ENCODE measurements around the gene SVEP1. TPM values are rescaled to one million over a fixed set of nuclear protein-coding genes. Genes with fewer than 3 reads are reported as not detected.
A peak's percentile ranks its signal among the peaks of the same experiment; 100 is the strongest.

SVEP1 gene
- polyA plus RNA-seq, 1 of the 3 experiments (the other 2 are of a cell fraction), result 0.10 TPM

DNA sequence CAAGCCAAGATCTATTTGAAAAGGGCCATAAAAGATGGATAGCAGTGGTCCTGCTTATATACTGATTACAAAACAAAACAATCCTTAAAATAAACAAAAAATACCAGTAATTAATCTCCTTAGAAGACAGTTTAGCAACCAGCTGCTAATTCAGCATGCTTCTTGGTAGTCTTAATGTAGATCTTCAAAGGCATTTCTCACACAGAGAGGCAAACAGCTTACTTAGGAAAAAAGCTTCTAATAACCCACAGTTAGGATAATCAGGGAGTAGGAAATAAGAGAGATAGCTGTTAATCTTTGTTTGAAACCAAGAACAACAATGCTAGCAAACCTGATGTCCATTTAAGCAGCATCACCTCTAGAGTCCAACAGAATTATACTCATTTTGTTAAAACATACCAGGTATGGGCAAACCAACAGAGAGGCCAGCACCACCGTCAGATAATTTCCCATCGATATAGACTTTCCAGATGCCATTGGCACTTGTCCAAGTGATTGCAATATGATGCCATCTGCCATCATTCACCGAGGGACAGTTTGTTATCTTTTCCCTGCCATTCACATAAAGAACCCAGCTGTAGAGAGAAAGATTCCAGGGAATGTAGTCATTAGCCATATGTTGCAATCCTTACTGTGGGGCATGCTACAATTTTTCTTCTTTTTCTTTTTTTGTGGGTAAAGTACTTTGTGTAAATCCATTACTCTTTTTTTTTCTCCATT lies 136.2 kb downstream of the SVEP1 start:
- no peak overlapping the region for H3K4me2 ChIP-seq
- WGBS (ENCODE audit: low lambda C conversion rate), result 0% methylated on average over 3 of the region's 3 CpGs
- no peaks in the 10 kb centered on the region for H3K9me3 ChIP-seq
- no peak overlapping the region for H2AFZ ChIP-seq (ENCODE audit: low read depth)
- no peaks in the 10 kb centered on the region for H3K79me2 ChIP-seq (ENCODE audit: insufficient read depth)
- H3K4me3 ChIP-seq (ENCODE audit: low read depth in 2 of 2, low read length in 1 of 2), result no peak overlapping the region
- no peak overlapping the region for H3K27ac ChIP-seq (ENCODE audit: low read depth in 2 of 2, low read length in 1 of 2)
- no peak overlapping the region for H3K9ac ChIP-seq
- peak; percentile 67 for DNase-seq
- H3K4me1 ChIP-seq (ENCODE audit: control insufficient read depth in 1 of 2, insufficient read depth in 2 of 2, low read depth in 1 of 2, low read length in 1 of 2), result no peaks in the 10 kb centered on the region; a peak in 1 of 4 replicates
- H3K27me3 ChIP-seq (ENCODE audit: insufficient read depth), result no peaks in the 10 kb centered on the region
- H3K36me3 ChIP-seq (replicated peaks in 1 of 2; ENCODE audit: control insufficient read depth in 1 of 2, insufficient read depth in 2 of 2, low read length in 1 of 2), result no peaks in the 10 kb centered on the region
- no peaks in the 10 kb centered on the region for H4K20me1 ChIP-seq (ENCODE audit: insufficient read depth)
- no peaks in the 10 kb centered on the region for H3F3A ChIP-seq (replicated peaks; ENCODE audit: insufficient read depth)
- POLR2A ChIA-PET, result no interaction called here
- H3K9me2 ChIP-seq, result no peaks in the 10 kb centered on the region
- CTCF ChIA-PET, result interaction anchor here (0.8 to 1.8 kb wide), 3 partner anchors 16 to 186 kb away, joined by 3 to 5 read pairs (median 3); no protein-coding TSS in a partner anchor
- TF ChIP-seq JUND (IDR thresholded peaks at IDR 0.05) (no peak), TEAD4 (IDR thresholded peaks at IDR 0.05; ENCODE audit: borderline replicate concordance, insufficient read depth) (no peak; the same call in 1 of the 2 replicates), RAD21 (IDR thresholded peaks at IDR 0.05; ENCODE audit: low read length) (no peak), EP300 (IDR thresholded peaks at IDR 0.05; ENCODE audit: borderline replicate concordance in 1 of 2, low read depth in 1 of 2, low read length in 1 of 2) (peak in 1 of 2 experiments; percentile 81; a peak in 2 of 4 replicates), TAF1 (IDR thresholded peaks at IDR 0.05; ENCODE audit: borderline replicate concordance, low read depth, low read length) (no peak), TCF12 (IDR thresholded peaks at IDR 0.05) (peak; percentile 49; the same call in 1 of the 2 replicates), NRF1 (IDR thresholded peaks at IDR 0.05; ENCODE audit: low read depth, low read length) (no peak), ZBTB33 (IDR thresholded peaks at IDR 0.05; ENCODE audit: borderline replicate concordance, low read depth) (no peak), FOXJ3 (CRISPR knock-in tag; IDR thresholded peaks at IDR 0.05) (0 out of 2 replicates have a peak, but pooled peaks have one; percentile 21), EZH2phosphoT487 (IDR thresholded peaks at IDR 0.05; ENCODE audit: borderline replicate concordance, low read depth) (no peak), GATA2 (CRISPR knock-in tag; IDR thresholded peaks at IDR 0.05) (peak; percentile 96), USF2 (IDR thresholded peaks at IDR 0.05; ENCODE audit: borderline replicate concordance, low read depth, low read length) (no peak), FOXM1 (IDR thresholded peaks at IDR 0.05; ENCODE audit: low read depth) (no peak), POLR2AphosphoS5 (IDR thresholded peaks at IDR 0.05; ENCODE audit: low read depth, low read length) (no peak), CTCF (IDR thresholded peaks at IDR 0.05) (no peak), YY1 (IDR thresholded peaks at IDR 0.05; ENCODE audit: low read depth) (no peak), ELF1 (IDR thresholded peaks at IDR 0.05) (no peak), RCOR1 (IDR thresholded peaks at IDR 0.05; ENCODE audit: low read length) (peak; percentile 90), IRF3 (IDR thresholded peaks at IDR 0.05; ENCODE audit: low read depth, low read length) (no peak), RXRA (IDR thresholded peaks at IDR 0.05; ENCODE audit: borderline replicate concordance, low read depth) (no peak), SMC3 (IDR thresholded peaks at IDR 0.05; ENCODE audit: low read depth, low read length) (no peak), SIN3A (IDR thresholded peaks at IDR 0.05; ENCODE audit: borderline replicate concordance, low read depth, low read length) (no peak)
- TF ChIP-seq, protein P1, sequence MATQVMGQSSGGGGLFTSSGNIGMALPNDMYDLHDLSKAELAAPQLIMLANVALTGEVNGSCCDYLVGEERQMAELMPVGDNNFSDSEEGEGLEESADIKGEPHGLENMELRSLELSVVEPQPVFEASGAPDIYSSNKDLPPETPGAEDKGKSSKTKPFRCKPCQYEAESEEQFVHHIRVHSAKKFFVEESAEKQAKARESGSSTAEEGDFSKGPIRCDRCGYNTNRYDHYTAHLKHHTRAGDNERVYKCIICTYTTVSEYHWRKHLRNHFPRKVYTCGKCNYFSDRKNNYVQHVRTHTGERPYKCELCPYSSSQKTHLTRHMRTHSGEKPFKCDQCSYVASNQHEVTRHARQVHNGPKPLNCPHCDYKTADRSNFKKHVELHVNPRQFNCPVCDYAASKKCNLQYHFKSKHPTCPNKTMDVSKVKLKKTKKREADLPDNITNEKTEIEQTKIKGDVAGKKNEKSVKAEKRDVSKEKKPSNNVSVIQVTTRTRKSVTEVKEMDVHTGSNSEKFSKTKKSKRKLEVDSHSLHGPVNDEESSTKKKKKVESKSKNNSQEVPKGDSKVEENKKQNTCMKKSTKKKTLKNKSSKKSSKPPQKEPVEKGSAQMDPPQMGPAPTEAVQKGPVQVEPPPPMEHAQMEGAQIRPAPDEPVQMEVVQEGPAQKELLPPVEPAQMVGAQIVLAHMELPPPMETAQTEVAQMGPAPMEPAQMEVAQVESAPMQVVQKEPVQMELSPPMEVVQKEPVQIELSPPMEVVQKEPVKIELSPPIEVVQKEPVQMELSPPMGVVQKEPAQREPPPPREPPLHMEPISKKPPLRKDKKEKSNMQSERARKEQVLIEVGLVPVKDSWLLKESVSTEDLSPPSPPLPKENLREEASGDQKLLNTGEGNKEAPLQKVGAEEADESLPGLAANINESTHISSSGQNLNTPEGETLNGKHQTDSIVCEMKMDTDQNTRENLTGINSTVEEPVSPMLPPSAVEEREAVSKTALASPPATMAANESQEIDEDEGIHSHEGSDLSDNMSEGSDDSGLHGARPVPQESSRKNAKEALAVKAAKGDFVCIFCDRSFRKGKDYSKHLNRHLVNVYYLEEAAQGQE (IDR thresholded peaks at IDR 0.05; ENCODE audit: low read depth, low read length), result no peak

Measured in SK-N-SH (cell line).